ENCODE data around the gene MAGI2. TPM values are rescaled to one million over a fixed set of nuclear protein-coding genes. Genes with fewer than 3 reads are reported as not detected.

MAGI2 gene
- total and polyA plus RNA-seq, 2 experiments from 2014 or later: 16.8 to 24.7 TPM

DNA sequence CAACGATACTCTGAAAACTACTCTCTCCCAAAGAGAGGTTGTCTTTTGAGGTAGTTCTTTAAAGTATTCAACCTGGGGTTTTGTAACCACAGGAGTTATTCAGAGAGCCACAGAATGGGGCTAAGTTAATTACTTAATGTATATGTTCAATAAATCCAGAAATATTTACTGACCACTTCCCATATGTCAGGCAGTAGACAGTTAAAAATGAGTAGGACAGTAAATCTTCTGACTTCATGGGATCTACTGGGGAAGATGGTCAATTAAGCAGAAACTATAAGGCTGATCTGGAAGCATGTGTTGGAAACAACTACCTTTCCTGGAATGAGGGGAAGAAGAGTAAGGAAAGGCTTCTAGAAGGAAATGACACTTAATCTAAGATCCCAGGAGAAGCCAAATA, 167.7 kb downstream of the MAGI2 start:
- Histone ChIP-seq H3K27ac (no peak overlapping the region), H3K36me3 (no peaks in the 10 kb centered on the region), H3K4me1 (ENCODE audit: low read depth) (no peaks in the 10 kb centered on the region), H3K4me3 (no peak overlapping the region), H3K9me3 (ENCODE audit: low read depth) (no peaks in the 10 kb centered on the region), H3K27me3 (no peaks in the 10 kb centered on the region)
- no peak for DNase-seq (ENCODE audit: low read depth in 1 of 2, low spot score in 1 of 2)
- TF ChIP-seq, protein P1, sequence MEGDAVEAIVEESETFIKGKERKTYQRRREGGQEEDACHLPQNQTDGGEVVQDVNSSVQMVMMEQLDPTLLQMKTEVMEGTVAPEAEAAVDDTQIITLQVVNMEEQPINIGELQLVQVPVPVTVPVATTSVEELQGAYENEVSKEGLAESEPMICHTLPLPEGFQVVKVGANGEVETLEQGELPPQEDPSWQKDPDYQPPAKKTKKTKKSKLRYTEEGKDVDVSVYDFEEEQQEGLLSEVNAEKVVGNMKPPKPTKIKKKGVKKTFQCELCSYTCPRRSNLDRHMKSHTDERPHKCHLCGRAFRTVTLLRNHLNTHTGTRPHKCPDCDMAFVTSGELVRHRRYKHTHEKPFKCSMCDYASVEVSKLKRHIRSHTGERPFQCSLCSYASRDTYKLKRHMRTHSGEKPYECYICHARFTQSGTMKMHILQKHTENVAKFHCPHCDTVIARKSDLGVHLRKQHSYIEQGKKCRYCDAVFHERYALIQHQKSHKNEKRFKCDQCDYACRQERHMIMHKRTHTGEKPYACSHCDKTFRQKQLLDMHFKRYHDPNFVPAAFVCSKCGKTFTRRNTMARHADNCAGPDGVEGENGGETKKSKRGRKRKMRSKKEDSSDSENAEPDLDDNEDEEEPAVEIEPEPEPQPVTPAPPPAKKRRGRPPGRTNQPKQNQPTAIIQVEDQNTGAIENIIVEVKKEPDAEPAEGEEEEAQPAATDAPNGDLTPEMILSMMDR (IDR thresholded peaks at IDR 0.05; ENCODE audit: low read depth, low read length): no peak

DNA sequence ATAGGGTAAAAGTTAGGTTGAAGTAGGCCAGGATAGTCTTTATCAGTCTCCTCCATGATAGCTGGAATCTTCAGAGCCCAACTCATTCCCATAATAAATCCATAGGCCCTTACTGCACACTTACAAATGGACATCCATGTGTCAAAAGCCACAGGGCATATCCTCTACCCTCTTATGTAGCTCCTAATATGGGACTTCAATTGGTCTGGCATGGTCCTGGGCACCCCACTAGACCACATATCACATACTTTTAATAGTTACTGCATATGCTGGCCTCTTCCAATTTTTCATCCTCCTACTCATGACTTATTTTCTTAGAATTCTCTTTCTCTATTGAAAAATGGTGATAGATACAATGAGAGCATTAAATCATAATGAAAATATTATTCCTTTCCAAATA, 169.3 kb downstream of the MAGI2 start:
- no peak for DNase-seq (ENCODE audit: low read depth in 1 of 2, low spot score in 1 of 2)
- TF ChIP-seq, protein P1 (IDR thresholded peaks at IDR 0.05; ENCODE audit: low read depth, low read length): no peak
- H3K4me1 ChIP-seq (ENCODE audit: low read depth): no peaks in the 10 kb centered on the region
- H3K27me3 ChIP-seq: no peaks in the 10 kb centered on the region
- no peaks in the 10 kb centered on the region for H3K36me3 ChIP-seq
- H3K9me3 ChIP-seq (ENCODE audit: low read depth): no peaks in the 10 kb centered on the region
- no peak overlapping the region for H3K4me3 ChIP-seq
- H3K27ac ChIP-seq: no peak overlapping the region

DNA sequence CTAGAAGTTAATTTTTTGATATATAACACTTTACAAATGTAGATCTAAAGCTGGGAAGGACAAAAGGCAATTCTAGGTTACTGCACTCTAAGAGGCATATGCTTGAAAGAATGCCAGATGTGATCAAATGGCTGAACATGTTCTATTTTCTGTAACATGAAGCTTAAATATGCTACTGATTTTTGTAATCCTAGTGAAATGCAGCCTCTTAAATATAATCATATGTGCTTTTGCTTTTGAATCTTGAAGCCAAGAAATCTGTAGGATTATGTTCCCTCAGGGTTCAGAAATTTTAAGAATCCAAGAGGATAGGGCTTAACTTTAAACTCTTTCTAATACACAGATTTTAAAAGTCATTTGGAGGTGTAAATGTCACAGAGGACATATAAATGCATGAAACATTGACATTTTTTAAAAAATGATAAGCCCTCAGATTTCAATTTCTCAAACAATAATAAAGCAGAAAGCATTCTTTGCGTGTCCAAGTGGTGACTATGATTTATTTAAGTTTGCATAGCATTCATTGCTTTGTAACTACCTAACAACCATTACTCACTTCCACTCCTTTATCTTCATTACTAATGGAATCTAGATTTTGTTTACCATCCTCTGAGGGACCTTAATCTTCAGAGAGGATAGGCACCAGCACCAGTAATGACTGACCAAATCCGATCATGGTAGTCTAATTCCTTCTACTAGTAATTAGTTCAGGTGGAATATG, 170.4 kb downstream of the MAGI2 start:
- TF ChIP-seq, protein P1 (IDR thresholded peaks at IDR 0.05; ENCODE audit: low read depth, low read length): no peak
- no peak overlapping the region for H3K27ac ChIP-seq
- no peak overlapping the region for H3K4me3 ChIP-seq
- no peaks in the 10 kb centered on the region for H3K36me3 ChIP-seq
- no peaks in the 10 kb centered on the region for H3K4me1 ChIP-seq (ENCODE audit: low read depth)
- H3K9me3 ChIP-seq (ENCODE audit: low read depth): no peaks in the 10 kb centered on the region
- no peaks in the 10 kb centered on the region for H3K27me3 ChIP-seq
- DNase-seq (ENCODE audit: low read depth in 1 of 2, low spot score in 1 of 2): peak in 1 of 2 donors; percentile 53

DNA sequence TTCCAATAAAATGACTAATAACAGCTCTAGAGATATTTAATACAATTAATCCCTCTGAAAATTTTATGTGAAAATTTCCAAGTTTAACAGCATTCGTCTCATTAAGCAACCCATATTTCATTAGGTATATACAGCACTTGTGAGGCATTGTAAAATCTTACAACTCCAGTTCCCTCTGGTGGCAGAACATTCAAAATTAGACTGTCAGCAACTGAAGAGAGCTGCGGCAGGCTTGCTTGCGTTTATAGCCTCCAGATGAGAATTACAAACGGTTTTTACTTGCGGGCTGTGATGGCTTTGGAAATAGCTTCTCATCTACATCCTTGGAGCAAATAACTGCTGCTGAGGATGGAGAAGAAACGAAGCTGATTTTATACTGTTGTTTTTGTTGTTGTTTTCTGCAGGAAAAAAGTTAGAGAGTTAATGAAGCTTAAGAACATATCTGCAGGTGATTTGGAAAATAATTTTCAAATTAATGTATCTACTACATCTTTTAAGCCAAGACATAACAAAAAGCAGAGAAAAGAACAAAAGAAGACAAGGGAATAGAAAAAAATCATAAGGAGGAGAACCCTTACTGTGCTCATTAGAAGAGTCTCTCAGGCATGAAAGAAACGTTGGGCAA, 171.3 kb downstream of the MAGI2 start:
- Histone ChIP-seq H3K4me3 (no peak overlapping the region), H3K27me3 (no peaks in the 10 kb centered on the region), H3K4me1 (ENCODE audit: low read depth) (no peaks in the 10 kb centered on the region), H3K36me3 (no peaks in the 10 kb centered on the region), H3K9me3 (ENCODE audit: low read depth) (no peaks in the 10 kb centered on the region), H3K27ac (no peak overlapping the region)
- DNase-seq (ENCODE audit: low read depth in 1 of 2, low spot score in 1 of 2): peak; percentile 49 to 83
- TF ChIP-seq, protein P1 (IDR thresholded peaks at IDR 0.05; ENCODE audit: low read depth, low read length): peak; percentile 59

DNA sequence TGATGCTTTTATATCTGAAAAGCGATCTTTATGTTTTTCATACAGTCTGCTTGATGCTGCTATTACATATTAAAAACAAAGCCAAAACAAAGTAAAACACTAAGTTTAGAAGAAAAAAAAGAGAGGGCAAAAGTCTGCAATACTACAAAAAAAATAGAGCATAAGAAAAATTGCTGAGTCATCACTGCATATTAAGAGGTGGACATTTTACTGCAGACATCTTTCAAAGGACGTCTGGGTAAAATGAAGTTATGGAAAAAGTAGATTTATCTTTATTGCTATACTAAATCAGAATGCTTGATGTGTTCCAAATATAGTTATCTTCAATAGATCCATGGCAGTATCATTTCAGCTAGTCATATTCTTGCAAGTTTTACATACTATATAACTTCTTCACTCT, 172.0 kb downstream of the MAGI2 start:
- H3K36me3 ChIP-seq: no peaks in the 10 kb centered on the region
- H3K27ac ChIP-seq: no peak overlapping the region
- no peaks in the 10 kb centered on the region for H3K4me1 ChIP-seq (ENCODE audit: low read depth)
- TF ChIP-seq, protein P1 (IDR thresholded peaks at IDR 0.05; ENCODE audit: low read depth, low read length): no peak
- peak in 1 of 2 donors; percentile 24 for DNase-seq (ENCODE audit: low read depth in 1 of 2, low spot score in 1 of 2)
- no peaks in the 10 kb centered on the region for H3K27me3 ChIP-seq
- no peak overlapping the region for H3K4me3 ChIP-seq
- no peaks in the 10 kb centered on the region for H3K9me3 ChIP-seq (ENCODE audit: low read depth)

Data from cardiac muscle cell (in vitro differentiated cells and primary cell).